NB4 (cell line): Measurements from ENCODE around the gene SEC61B.
A peak's percentile ranks its signal among the peaks of the same experiment; 100 is the strongest.

Source experiments
- DNase-seq: peaks from one replicate; pipeline ENCODE4 v3.0.0; 2010; ENCODE audit warnings: low read depth
- H3K4me3 ChIP-seq: one replicate; pipeline ENCODE4 v1.5.1; 2011; ENCODE audit warnings: mild to moderate bottlenecking, low read depth, low read length, moderate library complexity
- MYC ChIP-seq: IDR thresholded peaks from 2 replicates; pipeline ENCODE4 v1.6.1; 2011; ENCODE audit warnings: low read depth, low read length
- POLR2A ChIP-seq: IDR thresholded peaks from 2 replicates; pipeline ENCODE4 v1.6.1; 2011; ENCODE audit warnings: mild to moderate bottlenecking; ENCODE audit not compliant: insufficient read length; ENCODE audit errors: extremely low read depth
- TF ChIP-seq, protein P1 (sequence below): IDR thresholded peaks from one replicate; pipeline ENCODE4 v1.5.1; 2012; ENCODE audit warnings: low read depth, low read length
- TF ChIP-seq, protein P2 (sequence below): IDR thresholded peaks from 2 replicates; pipeline ENCODE4 v1.6.1; 2011; ENCODE audit warnings: low read depth, low read length

SEC61B gene

DNA sequence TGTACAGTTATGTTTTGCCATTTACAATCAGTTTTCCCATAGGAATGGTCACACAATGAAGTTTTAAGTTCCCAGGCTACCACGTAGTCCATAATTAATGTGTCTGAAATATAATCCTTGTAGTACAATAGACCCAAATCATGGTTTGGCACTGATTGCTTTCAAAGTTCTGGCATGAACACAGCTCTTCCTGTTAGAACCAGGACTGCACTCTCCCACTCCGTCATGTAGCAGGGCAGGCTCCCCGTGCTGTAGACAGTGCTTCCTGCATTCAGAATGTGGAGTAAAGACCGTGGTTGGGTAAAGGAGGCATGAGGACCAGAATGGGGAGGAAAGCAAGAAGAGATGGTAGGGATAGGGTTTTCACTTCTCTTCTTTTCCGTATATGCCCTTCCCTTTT is 4.0 kb downstream of the SEC61B start:
- DNase-seq: no peak
- TF ChIP-seq, protein P1, sequence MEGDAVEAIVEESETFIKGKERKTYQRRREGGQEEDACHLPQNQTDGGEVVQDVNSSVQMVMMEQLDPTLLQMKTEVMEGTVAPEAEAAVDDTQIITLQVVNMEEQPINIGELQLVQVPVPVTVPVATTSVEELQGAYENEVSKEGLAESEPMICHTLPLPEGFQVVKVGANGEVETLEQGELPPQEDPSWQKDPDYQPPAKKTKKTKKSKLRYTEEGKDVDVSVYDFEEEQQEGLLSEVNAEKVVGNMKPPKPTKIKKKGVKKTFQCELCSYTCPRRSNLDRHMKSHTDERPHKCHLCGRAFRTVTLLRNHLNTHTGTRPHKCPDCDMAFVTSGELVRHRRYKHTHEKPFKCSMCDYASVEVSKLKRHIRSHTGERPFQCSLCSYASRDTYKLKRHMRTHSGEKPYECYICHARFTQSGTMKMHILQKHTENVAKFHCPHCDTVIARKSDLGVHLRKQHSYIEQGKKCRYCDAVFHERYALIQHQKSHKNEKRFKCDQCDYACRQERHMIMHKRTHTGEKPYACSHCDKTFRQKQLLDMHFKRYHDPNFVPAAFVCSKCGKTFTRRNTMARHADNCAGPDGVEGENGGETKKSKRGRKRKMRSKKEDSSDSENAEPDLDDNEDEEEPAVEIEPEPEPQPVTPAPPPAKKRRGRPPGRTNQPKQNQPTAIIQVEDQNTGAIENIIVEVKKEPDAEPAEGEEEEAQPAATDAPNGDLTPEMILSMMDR: no peak
- TF ChIP-seq, protein P2, sequence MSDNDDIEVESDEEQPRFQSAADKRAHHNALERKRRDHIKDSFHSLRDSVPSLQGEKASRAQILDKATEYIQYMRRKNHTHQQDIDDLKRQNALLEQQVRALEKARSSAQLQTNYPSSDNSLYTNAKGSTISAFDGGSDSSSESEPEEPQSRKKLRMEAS: no peak
- TF ChIP-seq MYC (no peak), POLR2A (no peak)

DNA sequence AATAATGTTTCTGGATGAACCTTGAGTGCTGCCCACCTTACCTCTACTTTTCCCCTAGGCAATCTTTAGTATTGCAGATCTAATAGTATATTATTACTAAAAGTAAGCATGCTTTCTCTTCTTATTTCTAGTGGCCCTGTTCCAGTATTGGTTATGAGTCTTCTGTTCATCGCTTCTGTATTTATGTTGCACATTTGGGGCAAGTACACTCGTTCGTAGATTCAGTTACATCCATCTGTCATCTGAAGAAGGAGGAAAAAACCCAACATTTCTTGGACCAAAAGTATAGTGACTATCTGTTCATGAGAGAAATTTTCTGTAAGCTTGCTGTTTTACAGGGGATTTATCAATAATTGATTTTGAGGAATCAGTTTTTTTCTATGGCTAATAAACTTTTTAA is 8.1 kb downstream of the SEC61B start:
- no peak for TF ChIP-seq POLR2A
- TF ChIP-seq, protein P1: no peak
- TF ChIP-seq, protein P2: no peak
- no peak for TF ChIP-seq MYC
- no peak for DNase-seq
- no peak overlapping the region for H3K4me3 ChIP-seq

More for the DNA sequence above, 4.0 kb downstream of the SEC61B start:
- H3K4me3 ChIP-seq: no peak overlapping the region

DNA sequence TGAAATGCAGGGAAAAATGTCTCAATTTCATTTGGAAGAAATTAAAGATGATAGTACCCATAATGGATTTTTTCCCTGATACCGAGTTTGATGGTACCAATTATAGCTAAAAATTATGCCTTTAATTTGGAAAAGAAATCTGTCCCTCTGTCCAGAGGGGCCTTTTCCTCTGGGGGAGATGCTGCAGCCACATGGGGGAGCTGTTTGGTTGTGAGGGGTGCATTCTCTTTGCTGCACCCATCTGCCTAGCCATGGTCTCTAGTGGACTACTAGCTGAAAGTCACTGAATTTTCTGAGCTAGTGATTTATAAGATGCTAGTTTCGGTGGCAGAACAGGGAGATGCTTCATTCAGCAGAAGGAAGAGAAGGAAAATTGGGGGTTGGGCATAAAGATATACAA is 9.6 kb downstream of the SEC61B start:
- no peak overlapping the region for H3K4me3 ChIP-seq
- peak; percentile 32 for DNase-seq
- TF ChIP-seq, protein P1: peak; percentile 71
- no peak for TF ChIP-seq MYC

DNA sequence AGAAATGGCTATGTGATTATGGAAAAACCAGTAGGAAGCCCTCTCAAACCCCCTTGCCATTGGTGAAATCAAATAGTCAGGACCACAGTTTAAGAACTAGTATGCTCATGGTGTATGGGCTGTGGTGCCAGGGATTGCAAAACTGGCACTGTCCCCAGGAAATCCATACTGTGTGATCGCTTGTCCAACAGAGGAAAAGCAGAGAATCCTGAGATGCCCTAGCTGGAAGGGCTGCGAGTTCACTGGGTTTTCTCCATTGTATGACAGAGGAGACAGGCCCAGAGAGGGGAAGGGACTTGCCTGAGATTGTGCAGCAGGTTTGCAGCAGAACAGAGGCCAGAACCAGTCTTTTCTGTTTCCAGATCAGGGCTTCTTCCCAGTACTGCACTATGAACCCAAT is 12.5 kb downstream of the SEC61B start:
- TF ChIP-seq, protein P2: no peak
- TF ChIP-seq MYC: no peak
- TF ChIP-seq, protein P1: no peak
- TF ChIP-seq POLR2A: no peak
- H3K4me3 ChIP-seq: no peak overlapping the region
- no peak for DNase-seq

DNA sequence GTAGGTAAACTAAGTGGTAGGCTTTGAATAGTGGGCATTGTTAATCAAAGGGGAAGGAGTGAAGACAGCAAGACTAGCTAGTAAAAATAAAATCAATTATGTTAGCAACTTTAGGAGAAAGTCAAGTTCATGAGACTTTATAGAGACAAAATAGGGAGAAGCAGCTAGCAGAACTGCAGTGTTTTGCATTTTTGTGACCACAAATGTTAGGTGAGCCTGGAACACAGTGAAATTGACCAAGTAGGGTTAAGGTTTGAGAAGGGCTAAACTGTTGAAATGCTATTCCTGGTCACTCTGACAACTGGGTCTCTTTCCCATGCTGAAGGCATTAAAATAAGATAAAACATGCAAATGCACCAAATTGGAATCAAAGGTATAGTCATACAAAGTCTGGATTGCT is 13.0 kb downstream of the SEC61B start:
- no peak for DNase-seq
- no peak overlapping the region for H3K4me3 ChIP-seq
- TF ChIP-seq, protein P1: no peak
- TF ChIP-seq POLR2A: no peak
- TF ChIP-seq, protein P2: no peak
- no peak for TF ChIP-seq MYC
